GM10847 (cell line): ENCODE data around the gene PIGBOS1.

Experiments used
- POLR2A ChIP-seq: IDR thresholded peaks from 2 replicates; pipeline ENCODE4 v1.6.1; 2011; ENCODE audit not compliant: insufficient read length; ENCODE audit errors: extremely low read depth

Gene PIGBOS1

GRCh38 chr15:55320963-55321362 is 2.0 kb upstream of the PIGBOS1 start:
- TF ChIP-seq POLR2A, result no peak

DNA sequence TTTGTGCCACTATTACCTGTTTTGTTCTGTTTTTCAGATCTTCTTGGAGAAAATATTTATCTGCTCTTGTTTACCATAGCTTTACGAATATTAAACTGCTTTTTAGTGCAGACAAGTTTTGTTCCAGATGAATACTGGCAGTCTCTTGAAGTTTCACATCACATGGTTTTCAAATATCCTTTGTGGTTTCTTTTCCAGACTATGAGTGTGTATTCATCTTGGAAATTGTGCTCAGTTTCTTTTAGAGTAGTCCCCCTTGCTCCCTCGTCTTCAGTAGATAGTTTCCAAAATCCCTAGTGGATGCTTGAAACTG is 1.3 kb upstream of the PIGBOS1 start:
- no peak for TF ChIP-seq POLR2A

GRCh38 chr15:55319537-55320237 is 764 bp upstream of the PIGBOS1 start:
- TF ChIP-seq POLR2A, result no peak

DNA sequence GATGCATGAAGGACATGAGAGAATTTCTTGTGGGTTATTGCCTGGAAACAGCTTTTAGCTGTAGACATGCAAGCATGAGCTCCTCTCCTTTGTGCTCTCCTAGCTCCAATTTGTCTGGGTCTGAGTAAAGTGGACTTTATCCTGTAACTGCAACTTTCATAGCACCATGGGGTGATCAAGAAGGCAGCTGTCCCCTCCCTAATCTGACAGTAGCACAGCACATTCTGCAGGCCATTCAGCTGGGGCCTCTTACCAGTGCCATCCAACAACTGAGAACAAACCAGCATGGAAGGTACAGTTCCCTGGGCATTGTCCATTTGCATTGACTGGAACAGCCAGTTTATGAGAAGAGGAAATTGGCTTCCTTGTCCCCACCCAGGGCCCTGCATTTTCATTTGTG is 21.6 kb downstream of the PIGBOS1 start:
- no peak for TF ChIP-seq POLR2A

DNA sequence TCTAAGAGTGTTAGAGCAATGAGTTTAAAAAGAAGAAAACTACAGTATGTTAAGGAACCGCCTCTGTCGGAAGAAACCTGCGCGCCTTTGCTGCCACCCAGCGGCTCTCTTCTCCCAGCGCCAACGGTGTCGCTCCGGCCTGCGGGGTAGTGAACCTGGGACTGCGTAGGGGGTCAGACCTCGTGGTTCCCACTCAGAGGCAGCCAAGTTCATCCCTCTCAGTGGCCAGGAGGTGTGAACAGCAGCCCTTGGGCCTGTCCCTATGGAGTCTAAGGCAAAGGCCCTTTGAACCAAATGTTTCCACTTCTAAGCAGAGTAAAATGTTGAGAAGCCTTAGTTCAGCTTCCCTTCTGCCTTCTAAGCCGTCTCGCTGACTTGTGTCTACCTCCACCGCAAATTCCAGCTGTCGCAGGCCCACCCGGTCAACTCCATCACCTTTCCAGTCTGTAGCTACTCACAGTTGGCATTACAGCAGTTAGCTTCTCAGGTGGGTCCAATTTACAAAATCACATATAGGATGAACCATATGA is 28.3 kb downstream of the PIGBOS1 start:
- no peak for TF ChIP-seq POLR2A

GRCh38 chr15:55289746-55290527 is 29.0 kb downstream of the PIGBOS1 start, which contains the start of gene RAB27A:
Gene RAB27A (minus strand): TSS chr15:55289813. CDS start chr15:55234934, 54,879 bp downstream.
- TF ChIP-seq POLR2A, result no peak

- no peak for TF ChIP-seq POLR2A
Observed at GRCh38 chr15:55289011-55289745, 29.7 kb downstream of the PIGBOS1 start.

DNA sequence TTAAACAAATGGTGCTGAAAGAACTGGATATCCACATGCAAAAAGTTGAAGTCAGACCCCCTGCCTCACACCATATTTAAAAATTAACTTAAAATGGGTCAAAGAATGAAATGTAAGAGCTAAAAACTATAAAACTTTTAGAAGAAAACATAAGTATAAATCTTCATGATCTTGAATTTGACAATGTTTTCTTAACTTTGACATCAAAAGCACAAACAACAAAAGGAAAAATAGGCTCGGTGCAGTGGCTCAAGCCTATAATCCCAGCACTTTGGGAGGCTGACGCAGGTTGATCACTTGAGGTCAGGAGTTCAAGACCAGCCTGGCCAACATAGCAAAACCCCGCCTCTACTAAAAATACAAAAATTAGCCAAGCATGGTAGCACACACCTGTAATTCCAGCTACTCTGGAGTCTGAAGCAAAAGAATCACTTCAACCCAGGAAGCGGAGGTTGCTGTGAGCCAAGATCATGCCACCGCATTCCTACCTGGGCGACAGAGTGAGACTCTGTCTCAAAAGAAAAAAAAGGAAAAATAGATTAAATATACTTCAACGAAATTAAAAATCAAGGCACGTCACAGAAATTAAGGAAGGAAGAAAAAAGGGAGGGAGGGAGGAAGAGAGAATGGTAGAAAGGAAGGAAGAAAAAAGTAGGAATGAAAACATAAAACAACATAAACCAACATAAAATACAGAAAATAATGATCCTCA is 30.8 kb downstream of the PIGBOS1 start:
- TF ChIP-seq POLR2A, result no peak

- no peak for TF ChIP-seq POLR2A
Observed at GRCh38 chr15:55284426-55284825, 34.5 kb downstream of the PIGBOS1 start.

GRCh38 chr15:55283379-55284147 is 35.4 kb downstream of the PIGBOS1 start:
- TF ChIP-seq POLR2A, result no peak

DNA sequence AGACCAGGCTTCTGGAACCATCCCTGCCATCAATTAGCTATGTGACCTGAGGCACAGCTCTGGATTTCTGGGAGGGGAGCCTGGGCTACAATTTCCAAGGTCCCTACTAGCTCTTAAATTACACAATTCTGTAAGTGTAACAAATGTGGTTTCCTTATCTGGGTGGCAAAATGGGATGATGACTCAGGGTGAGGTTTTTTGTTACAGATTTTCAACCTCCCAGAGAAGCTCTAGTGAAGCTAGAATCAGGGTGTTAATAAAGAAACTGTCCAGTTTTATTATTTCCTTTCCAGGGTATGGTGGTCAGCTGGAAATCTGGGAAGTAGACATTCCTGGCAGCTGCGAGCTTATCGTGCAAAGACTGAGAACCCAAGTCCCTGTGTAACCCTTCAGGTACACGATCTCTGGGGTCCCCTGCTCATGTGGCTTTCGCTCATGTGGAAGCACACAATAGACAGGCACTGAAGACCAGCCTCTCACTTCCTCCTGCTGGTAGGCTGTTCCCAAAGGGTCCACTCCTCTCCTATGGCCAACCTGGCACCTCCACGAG is 36.6 kb downstream of the PIGBOS1 start:
- no peak for TF ChIP-seq POLR2A

GRCh38 chr15:55281517-55282228 is 37.2 kb downstream of the PIGBOS1 start:
- TF ChIP-seq POLR2A, result no peak

- no peak for TF ChIP-seq POLR2A
Observed at GRCh38 chr15:55279746-55280351, 39.1 kb downstream of the PIGBOS1 start.
